HG03139 (cell line): ENCODE results near the gene DCAF7.

Experiments used
- ATAC-seq: cut with Tn5 transposase; IDR thresholded peaks from one replicate; pipeline ENCODE4 v1.9.1; 2021; ENCODE audit not compliant: unreplicated experiment

Gene DCAF7

DNA sequence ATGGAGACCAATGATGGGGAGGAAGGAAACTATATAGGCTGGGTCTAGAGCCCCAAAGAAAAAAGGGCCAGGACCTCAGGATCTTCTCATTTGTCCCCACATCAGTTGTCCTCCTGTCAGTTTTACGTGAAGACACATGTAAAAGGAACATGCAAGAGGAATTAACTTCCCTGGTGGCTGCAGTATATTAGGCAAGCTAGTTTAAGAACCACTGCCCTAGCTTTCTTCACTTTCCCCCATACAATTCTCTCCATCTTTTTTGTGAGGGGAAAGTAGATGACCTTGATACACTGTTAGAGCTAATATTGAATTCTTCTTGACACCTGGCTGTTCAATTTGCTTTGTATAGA, 74.2 kb downstream of the DCAF7 start:
- no peak for ATAC-seq

DNA sequence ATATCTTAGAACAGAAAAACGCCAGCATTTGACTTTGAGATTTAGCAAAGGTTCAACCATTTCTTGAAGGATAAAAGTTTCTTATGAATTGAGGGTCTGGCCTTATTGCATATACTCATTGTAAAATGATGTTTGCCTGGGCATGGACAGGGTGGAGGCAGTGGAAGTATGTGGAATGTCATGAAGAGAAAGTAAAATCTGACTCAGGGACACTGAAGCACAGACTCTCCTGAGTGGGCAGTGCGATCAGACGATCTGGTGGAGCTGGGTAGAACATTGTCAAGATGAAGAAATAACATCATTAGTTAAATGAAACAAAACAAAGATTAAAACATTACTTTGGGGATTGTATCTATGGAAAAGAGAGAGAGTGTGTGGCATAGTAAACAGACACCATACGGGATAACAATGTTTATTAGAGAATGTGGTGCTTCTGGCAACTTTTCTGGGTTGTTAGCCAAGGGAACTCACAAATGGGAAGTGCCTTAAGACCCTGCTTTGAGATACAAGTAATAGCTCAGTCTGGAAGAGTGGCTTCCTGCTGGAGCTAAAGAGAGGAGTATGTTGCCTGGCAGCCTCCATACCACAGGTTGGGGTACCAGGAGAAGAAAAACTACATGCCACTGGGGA, 76.4 kb downstream of the DCAF7 start:
- no peak for ATAC-seq

DNA sequence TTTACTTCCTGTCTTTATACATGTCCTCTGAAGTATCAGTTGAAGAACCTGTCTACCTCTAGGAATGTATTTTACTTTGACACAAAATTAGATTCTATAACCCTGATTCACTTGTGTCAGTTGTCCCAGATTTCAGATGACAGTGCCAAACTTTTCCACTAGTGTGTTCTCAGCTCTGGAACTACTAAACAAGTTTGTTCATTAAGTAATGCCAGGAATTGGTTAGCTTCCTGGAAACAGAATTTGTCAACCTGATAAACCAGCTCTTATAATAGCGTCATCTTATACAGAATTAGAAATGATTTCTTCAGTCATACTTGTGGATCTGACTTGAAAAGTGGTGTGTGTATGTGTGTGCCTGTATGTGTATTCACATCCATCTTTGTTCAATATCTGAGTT, 79.3 kb downstream of the DCAF7 start:
- no peak for ATAC-seq

DNA sequence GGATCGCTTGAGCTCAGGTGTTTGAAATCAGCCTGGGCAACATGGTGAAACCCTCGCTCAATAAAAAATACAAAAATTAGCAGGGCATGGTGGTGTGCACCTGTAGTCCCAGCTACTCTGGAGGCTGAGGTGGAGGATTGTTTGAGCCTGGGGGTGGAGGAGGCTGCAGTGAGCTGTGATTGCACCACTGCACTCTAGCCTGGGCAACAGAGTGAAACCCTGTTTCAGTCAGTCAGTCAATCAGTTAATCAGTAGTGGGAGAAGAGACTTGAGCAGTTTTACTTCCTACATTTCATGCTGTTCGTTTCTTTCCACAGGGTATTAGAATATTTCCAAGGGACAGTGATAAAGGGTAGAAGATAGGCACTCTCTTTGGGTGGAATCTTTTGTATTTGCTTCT, 80.8 kb downstream of the DCAF7 start:
- no peak for ATAC-seq

DNA sequence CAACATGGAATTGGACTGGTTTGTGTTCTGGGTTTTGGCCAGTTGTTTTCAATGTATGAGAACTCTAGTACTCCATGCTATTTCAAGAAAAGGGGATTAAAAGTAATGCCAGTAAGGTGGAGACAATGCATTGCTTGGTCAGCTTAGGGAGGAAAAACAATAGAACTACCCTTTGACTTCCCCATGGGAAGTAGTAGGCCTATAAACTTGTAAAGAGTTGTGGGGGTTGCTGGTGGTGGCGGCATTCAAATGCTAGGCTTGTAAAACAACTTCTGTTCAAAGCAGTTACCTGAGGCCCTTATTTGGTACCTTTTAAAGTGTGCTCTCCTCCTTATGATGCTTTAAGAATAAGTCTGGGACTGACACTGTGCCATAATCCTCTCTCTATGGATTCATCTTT, 81.3 kb downstream of the DCAF7 start:
- no peak for ATAC-seq

DNA sequence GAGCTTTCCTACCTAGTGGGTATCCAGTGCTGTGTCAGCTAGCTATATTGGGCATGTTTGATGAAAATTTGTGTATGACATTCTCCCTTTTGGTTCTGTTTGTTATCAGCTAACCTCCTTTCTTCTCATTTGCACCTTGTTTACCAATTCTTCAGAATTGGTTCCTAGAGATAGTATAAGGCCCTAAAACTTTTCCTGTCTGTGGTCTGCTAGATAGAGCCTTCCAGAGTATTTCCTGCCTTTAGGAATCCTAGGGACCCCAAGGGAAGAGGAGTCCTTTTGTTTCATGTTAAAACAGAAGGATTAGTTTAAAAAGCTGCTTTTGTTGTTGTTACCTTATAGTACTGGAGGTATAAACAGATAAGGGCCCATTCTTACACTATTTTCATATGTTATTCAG, 83.5 kb downstream of the DCAF7 start:
- no peak for ATAC-seq

DNA sequence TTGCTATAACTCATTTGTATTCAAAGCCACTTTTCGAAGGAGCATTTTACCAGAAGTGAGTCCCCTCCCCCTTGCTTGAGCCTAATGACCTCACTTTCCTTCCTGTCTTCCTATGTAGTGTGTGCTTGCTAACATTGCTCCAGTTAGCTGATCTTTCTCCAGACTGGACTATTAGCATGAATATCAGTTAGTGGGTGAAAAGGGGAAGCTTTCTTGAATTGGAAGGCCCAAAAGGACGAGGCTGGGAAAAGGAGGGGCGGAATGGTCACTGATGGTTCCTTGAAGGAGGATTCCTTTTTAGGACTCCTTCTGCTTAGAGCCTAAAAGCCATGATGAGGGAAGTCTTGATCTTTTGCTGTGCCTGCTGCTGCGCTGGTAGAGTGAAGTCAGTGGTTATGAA, 83.9 kb downstream of the DCAF7 start:
- no peak for ATAC-seq

DNA sequence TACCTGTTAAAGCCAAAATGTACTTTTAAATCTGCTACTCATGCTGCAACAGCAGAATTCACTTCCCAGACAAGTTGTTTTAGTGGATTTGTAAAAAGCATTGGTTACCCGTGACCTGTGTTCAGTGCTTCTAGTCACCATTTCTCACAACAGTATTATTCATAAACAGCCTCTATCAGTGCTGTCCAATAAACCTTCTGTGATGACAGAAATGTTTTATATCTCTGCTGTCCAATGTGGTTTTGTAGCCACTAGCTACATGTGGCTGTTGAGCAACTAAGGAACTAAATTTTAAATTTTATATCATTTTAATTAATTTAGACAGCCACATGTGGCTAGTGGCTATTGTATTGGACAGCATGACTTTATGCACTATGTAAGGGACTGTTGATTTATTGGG, 84.5 kb downstream of the DCAF7 start:
- no peak for ATAC-seq

DNA sequence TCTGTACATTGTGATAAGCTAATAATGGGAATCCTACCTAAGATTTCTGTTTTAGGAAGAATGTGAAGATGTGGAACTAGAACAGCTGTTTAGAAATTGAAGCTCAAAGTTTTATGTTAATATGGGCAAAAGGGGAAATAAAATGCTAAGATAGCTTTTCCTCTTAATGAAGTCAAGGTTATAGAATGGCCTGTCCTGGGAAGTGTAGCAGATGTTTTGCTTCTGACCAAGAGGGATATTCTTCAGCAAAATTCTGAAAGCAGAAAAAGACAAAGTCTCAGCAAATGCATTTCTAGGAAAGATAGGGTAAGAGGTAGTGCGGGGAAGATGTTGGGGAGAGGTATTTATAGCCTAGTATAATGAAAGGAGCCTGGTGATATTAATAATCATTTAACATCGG, 85.0 kb downstream of the DCAF7 start:
- ATAC-seq, result no peak

DNA sequence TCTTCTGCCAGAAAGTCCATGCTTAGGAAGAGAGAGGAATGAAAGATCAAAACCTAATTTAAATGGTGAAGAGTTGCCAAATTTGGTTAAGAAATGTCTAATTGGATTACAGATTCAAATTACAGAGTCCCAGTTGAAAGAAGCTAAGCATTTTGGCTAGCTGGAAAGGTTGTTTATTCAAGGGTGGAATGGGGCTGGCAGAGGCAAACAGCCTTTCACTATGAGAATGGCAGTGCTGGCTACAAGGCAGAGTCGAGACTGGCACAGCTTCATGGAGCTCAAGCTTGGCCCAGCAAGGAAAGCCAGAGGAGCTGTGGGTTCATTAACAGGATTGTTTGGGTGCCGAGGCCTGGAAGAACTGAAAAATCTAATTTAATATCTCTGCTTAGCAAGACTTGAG, 85.5 kb downstream of the DCAF7 start:
- ATAC-seq, result no peak

DNA sequence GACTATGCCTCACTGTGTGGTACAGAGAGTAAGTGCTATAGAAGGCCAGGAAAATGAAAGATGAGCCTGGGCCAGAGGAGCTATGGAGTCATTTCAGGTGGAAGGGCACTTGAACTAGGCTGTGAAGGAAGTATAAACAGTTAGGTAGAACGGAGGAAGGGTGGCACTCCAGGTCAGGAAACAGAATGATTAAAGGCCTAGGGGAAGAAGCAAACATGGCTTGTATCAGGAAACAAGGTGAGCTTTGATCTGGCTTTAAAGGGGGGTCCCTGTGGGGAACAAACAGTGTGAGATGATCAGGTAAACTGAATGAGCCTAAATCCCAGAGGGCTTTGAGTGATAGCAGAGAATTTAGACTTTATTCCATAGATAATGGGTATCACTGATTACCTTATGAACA, 88.8 kb downstream of the DCAF7 start:
- ATAC-seq, result no peak

DNA sequence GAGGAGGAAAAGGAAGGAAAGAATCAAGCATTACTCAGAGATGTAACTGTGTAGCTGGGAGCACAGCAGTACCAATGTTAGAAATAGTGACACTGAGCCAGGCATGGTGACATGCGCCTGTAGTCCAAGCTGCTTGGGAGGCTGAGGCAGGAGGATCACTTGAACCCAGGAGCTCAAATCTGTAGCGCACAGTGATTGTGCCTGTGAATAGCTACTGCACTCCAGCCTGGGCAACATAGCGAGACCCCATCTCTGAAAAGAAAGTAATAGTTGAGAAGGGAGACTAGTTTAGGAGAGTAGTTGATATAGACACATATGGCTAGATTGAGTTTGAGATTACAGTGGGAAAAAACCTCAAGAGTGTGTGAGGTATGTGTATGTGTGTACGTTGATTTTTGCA, 89.8 kb downstream of the DCAF7 start:
- ATAC-seq, result no peak

DNA sequence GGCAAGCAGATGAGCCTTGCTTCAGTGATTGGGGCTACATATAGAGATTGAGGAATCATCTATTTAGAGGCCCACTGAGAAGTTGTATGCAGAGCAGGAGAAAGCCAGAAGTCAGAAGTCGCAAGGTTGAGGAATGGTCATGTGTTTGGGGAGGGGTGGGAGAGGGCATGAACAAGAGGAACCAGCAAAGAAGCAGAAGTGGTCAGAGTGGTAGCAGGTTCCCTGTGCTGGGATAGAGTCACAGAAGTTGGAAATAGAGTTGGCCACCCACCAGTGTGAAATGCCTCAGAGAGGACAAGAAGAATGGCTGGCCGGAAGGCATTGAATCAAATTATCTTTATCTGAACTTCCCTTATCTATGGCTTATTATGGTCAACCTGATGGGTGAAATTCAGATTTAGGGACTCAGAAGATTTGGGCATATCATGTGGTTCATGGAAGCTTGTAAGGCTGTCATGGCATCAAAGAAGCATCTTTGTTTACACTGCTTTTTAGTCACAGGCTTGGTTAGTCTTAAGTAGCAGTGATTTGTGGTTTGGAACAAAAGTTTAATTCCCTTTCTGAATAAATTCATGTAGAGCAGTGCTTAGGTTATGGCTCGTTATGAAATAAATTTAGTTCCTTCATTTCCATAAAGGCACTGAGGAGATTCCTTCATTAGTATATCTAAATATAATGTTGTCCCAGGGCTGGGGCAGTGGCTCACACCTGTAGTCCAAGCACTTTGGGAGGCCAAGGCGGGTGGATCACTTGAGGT, 91.6 kb downstream of the DCAF7 start:
- no peak for ATAC-seq
